Measurements from ENCODE around the gene NMNAT1.
"Not testable (repeated sequence)": the region's sequence is repeated elsewhere in the genome, so short reads cannot be mapped to it uniquely, and the experiment has no call there.

Gene NMNAT1

GRCh38 chr1:9942939-9943788 is at the start of gene NMNAT1, which contains the start of gene LZIC:
Gene NMNAT1 (plus strand): TSS chr1:9943475. CDS start chr1:9972074, 28,599 bp downstream.
Gene LZIC (minus strand): TSS chr1:9943391. CDS start chr1:9936619, 6,772 bp downstream.
- peak; percentile 52 to 94 (median 89) for DNase-seq

GRCh38 chr1:9894115-9894514 is 49.2 kb upstream of the NMNAT1 start:
- no peak for DNase-seq

GRCh38 chr1:9900142-9901043 is 42.9 kb upstream of the NMNAT1 start:
- peak in 43 of 58 donors; percentile 15 to 74 (median 44) for DNase-seq

GRCh38 chr1:9901148-9902059 is 41.9 kb upstream of the NMNAT1 start:
- DNase-seq = peak in 5 of 58 donors; percentile 11 to 60 (median 42)

- peak in 19 of 58 donors; percentile 8 to 60 (median 36) for DNase-seq
These were observed 41.2 kb upstream of the NMNAT1 start for GRCh38 chr1:9902060-9902452.

- no peak for DNase-seq
These were observed 39.3 kb upstream of the NMNAT1 start for GRCh38 chr1:9903801-9904527.

GRCh38 chr1:9904596-9904995 is 38.7 kb upstream of the NMNAT1 start:
- no peak for DNase-seq

- DNase-seq = no peak
These were observed 38.3 kb upstream of the NMNAT1 start for GRCh38 chr1:9905010-9905409.

- no peak for DNase-seq
These were observed 36.8 kb upstream of the NMNAT1 start for GRCh38 chr1:9906466-9906865.

GRCh38 chr1:9907441-9907840 is 35.8 kb upstream of the NMNAT1 start:
- DNase-seq = no peak

GRCh38 chr1:9908871-9909233 is 34.4 kb upstream of the NMNAT1 start:
- DNase-seq = no peak

- DNase-seq = peak in 4 of 58 donors; percentile 6 to 20 (median 12)
These were observed 33.8 kb upstream of the NMNAT1 start for GRCh38 chr1:9909234-9910046.

- no peak for DNase-seq
These were observed 33.2 kb upstream of the NMNAT1 start, which contains the start of gene CTNNBIP1 for GRCh38 chr1:9910076-9910422. Gene CTNNBIP1 (minus strand): TSS chr1:9910269. CDS start chr1:9872064, 38,205 bp downstream.

- peak; percentile 76 to 100 (median 99) for DNase-seq
These were observed 32.7 kb upstream of the NMNAT1 start for GRCh38 chr1:9910423-9911178.

GRCh38 chr1:9912264-9912936 is 30.9 kb upstream of the NMNAT1 start:
- DNase-seq = no peak

GRCh38 chr1:9914610-9914937 is 28.7 kb upstream of the NMNAT1 start:
- DNase-seq = peak in 1 of 58 donors; percentile 16

GRCh38 chr1:9916452-9916851 is 26.8 kb upstream of the NMNAT1 start:
- no peak for DNase-seq

GRCh38 chr1:9917495-9917894 is 25.8 kb upstream of the NMNAT1 start:
- DNase-seq = not testable (repeated sequence)

All from anterior cingulate cortex (tissue), 58 donors.